ENCODE measurements around the gene OR6N2. TPM values are rescaled to one million over a fixed set of nuclear protein-coding genes. Genes with fewer than 3 reads are reported as not detected.

OR6N2 gene
- total and polyA plus RNA-seq, 3 experiments from 2014 or later = not detected

DNA sequence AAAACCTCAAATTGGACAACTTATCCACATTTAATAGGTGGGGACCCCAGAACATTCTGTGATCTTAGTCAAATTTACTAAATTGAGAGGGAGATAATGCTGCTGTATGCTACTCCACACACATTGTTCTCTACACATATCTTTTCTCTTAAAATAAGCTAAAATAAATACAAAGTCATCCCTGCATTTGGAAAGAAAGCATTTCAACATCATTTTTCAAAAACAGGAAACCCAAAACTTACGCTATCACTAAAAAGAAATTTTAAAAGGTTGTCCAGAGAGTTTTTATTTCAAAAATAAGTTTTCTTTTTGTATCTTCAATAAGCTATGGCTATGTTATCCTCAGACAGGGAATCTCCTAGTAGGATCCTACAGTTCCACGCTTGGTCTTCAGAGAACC is 19.5 kb upstream of the OR6N2 start:
- POLR2A ChIA-PET = no interaction called here
- peaks cover 10 to 20% of the 10 kb centered on the region in 2 donors for H3K27me3 Mint-ChIP-seq

DNA sequence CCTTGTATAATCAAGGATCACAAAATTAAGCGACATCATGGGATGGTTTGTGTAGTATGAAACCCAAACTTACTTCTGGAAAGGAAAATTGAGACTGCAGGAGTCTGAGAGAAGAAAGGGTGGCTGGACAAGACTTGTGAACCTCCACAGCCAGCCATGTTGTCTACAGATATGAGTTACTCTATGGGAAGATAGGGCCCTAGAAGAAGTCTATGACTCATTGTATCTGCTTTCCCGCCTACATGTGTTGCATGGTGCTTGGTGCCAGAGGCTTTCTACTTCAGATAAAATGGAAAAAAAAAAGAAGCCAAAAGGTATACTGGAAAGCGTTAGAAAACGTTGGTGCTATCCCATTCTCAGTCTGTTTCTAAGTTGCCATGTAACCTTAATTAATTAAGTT is 18.7 kb upstream of the OR6N2 start:
- no peaks in the 10 kb centered on the region for H3K4me1 Mint-ChIP-seq
- DNase-seq = no peak
- Histone ChIP-seq H3K4me3 (ENCODE audit: low read length) (no peak overlapping the region), H3K36me3 (ENCODE audit: insufficient read depth, low read length) (no peaks in the 10 kb centered on the region), H3K27me3 (ENCODE audit: insufficient read depth, low read length, poor library complexity, severe bottlenecking) (no peaks in the 10 kb centered on the region), H3K27ac (ENCODE audit: low read depth, low read length) (no peak overlapping the region), H3K9me3 (ENCODE audit: low read length) (no peaks in the 10 kb centered on the region), H3K4me1 (ENCODE audit: insufficient read depth, low read length) (no peaks in the 10 kb centered on the region)
- peaks cover 10 to 20% of the 10 kb centered on the region in 2 donors for H3K27me3 Mint-ChIP-seq
- no peaks in the 10 kb centered on the region for H3K36me3 Mint-ChIP-seq
- ChIA-PET POLR2A (no interaction called here), CTCF (no interaction called here)
- H3K9me3 Mint-ChIP-seq = no peaks in the 10 kb centered on the region
- H3K27ac Mint-ChIP-seq = no peak overlapping the region
- no peak overlapping the region for H3K4me3 Mint-ChIP-seq

More for the DNA sequence above, 19.5 kb upstream of the OR6N2 start:
- Mint-ChIP-seq H3K9me3 (no peaks in the 10 kb centered on the region), H3K27ac (no peak overlapping the region), H3K4me1 (no peaks in the 10 kb centered on the region), H3K36me3 (no peaks in the 10 kb centered on the region), H3K4me3 (no peak overlapping the region)
- Histone ChIP-seq H3K36me3 (ENCODE audit: insufficient read depth, low read length) (no peaks in the 10 kb centered on the region), H3K4me1 (ENCODE audit: insufficient read depth, low read length) (no peaks in the 10 kb centered on the region), H3K27ac (ENCODE audit: low read depth, low read length) (no peak overlapping the region), H3K9me3 (ENCODE audit: low read length) (no peaks in the 10 kb centered on the region), H3K27me3 (ENCODE audit: insufficient read depth, low read length, poor library complexity, severe bottlenecking) (no peaks in the 10 kb centered on the region), H3K4me3 (ENCODE audit: low read length) (no peak overlapping the region)
- CTCF ChIA-PET = no interaction called here
- no peak for DNase-seq

DNA sequence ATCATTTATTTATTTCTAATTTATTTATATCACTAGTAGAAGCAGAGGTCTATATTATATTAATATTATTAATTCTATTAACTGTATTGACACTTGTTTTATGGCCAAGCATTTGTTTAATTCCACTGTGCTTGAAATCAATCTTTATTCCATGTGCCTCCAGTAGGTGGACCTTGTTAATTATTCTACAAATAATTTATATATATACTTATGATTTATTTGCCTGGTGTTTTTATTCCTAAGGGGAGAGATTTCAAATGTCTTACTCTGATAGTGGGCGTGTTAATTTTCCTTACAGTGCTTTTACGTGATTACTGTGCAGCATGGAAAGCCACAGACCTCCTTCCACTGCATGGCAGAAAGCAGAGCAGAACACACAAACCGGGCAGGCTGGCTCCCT is 17.5 kb upstream of the OR6N2 start:
- peaks cover 13 to 17% of the 10 kb centered on the region in 2 donors for H3K27me3 Mint-ChIP-seq
- H3K9me3 ChIP-seq (ENCODE audit: low read length) = no peaks in the 10 kb centered on the region
- H3K36me3 ChIP-seq (ENCODE audit: insufficient read depth, low read length) = no peaks in the 10 kb centered on the region
- CTCF ChIA-PET = no interaction called here
- no peaks in the 10 kb centered on the region for H3K9me3 Mint-ChIP-seq
- no peaks in the 10 kb centered on the region for H3K27me3 ChIP-seq (ENCODE audit: insufficient read depth, low read length, poor library complexity, severe bottlenecking)
- no peak for DNase-seq
- no peak overlapping the region for H3K27ac ChIP-seq (ENCODE audit: low read depth, low read length)
- POLR2A ChIA-PET = no interaction called here
- H3K36me3 Mint-ChIP-seq = no peaks in the 10 kb centered on the region
- H3K4me3 Mint-ChIP-seq = no peak overlapping the region
- no peaks in the 10 kb centered on the region for H3K4me1 Mint-ChIP-seq
- H3K27ac Mint-ChIP-seq = no peak overlapping the region
- no peak overlapping the region for H3K4me3 ChIP-seq (ENCODE audit: low read length)
- no peaks in the 10 kb centered on the region for H3K4me1 ChIP-seq (ENCODE audit: insufficient read depth, low read length)

DNA sequence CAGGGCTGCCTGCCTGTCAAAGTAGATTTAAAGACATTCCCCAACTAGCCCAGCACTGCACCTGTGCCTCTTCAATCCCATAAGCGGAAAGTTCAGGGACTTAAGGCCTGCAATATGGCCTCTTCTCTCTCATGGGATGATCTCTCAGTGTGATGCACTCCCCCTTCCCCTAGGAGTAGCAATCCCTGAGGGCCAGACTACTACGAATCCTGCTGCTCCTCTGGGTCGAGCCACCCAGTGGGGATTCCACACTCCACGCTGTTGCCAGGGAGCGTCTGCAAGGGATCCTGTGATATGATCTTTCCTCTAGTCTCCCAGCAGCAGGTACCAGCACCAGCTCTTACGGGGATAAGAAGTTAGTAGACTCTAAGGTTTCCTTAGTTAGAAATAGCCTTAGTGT is 13.2 kb upstream of the OR6N2 start:
- Histone ChIP-seq H3K27ac (ENCODE audit: low read depth, low read length) (no peak overlapping the region), H3K9me3 (ENCODE audit: low read length) (no peaks in the 10 kb centered on the region), H3K36me3 (ENCODE audit: insufficient read depth, low read length) (no peaks in the 10 kb centered on the region), H3K4me3 (ENCODE audit: low read length) (no peak overlapping the region), H3K27me3 (ENCODE audit: insufficient read depth, low read length, poor library complexity, severe bottlenecking) (no peaks in the 10 kb centered on the region), H3K4me1 (ENCODE audit: insufficient read depth, low read length) (no peaks in the 10 kb centered on the region)
- Mint-ChIP-seq H3K4me3 (no peak overlapping the region), H3K27me3 (peaks cover 2 to 7% of the 10 kb centered on the region in 2 donors), H3K36me3 (no peaks in the 10 kb centered on the region), H3K9me3 (no peaks in the 10 kb centered on the region), H3K27ac (no peak overlapping the region), H3K4me1 (no peaks in the 10 kb centered on the region)
- ChIA-PET CTCF (interaction anchor here (0.8 to 2.5 kb wide), 3 partner anchors 13 to 278 kb away, joined by 3 to 6 read pairs (median 5); no protein-coding TSS in a partner anchor), POLR2A (no interaction called here)
- no peak for DNase-seq

DNA sequence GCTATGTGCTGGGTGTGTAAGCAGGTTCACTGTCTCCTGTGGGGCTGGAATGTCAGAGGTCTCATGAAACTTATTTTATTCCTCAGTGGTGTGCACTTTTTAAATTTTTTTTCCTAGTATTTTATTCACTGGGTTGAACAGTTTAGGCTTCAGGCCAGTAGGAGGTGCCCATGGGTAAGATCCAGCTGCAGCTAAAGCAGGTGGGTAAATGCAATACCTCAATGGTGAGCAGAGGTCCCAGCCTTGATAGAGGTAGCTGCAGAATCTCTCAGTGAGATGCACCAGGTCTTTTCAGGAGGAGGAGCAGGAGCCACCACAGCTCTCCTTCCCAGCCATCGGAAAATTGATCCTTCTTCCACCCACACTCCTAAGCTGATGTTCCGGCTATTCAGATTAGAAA is 12.6 kb upstream of the OR6N2 start:
- Histone ChIP-seq H3K4me3 (ENCODE audit: low read length) (no peak overlapping the region), H3K27ac (ENCODE audit: low read depth, low read length) (no peak overlapping the region), H3K36me3 (ENCODE audit: insufficient read depth, low read length) (no peaks in the 10 kb centered on the region), H3K9me3 (ENCODE audit: low read length) (no peaks in the 10 kb centered on the region), H3K27me3 (ENCODE audit: insufficient read depth, low read length, poor library complexity, severe bottlenecking) (no peaks in the 10 kb centered on the region), H3K4me1 (ENCODE audit: insufficient read depth, low read length) (no peaks in the 10 kb centered on the region)
- no peak overlapping the region for H3K4me3 Mint-ChIP-seq
- POLR2A ChIA-PET = no interaction called here
- no peaks in the 10 kb centered on the region for H3K9me3 Mint-ChIP-seq
- DNase-seq = peak in 4 of 5 donors; percentile 18 to 58 (median 31)
- H3K27me3 Mint-ChIP-seq = peaks cover 2 to 4% of the 10 kb centered on the region in 2 donors
- H3K27ac Mint-ChIP-seq = no peak overlapping the region
- no peaks in the 10 kb centered on the region for H3K36me3 Mint-ChIP-seq
- no peaks in the 10 kb centered on the region for H3K4me1 Mint-ChIP-seq
- CTCF ChIA-PET = interaction anchor here (0.8 to 0.9 kb wide), 2 partner anchors 14 to 278 kb away, joined by 3 to 5 read pairs; no protein-coding TSS in a partner anchor

DNA sequence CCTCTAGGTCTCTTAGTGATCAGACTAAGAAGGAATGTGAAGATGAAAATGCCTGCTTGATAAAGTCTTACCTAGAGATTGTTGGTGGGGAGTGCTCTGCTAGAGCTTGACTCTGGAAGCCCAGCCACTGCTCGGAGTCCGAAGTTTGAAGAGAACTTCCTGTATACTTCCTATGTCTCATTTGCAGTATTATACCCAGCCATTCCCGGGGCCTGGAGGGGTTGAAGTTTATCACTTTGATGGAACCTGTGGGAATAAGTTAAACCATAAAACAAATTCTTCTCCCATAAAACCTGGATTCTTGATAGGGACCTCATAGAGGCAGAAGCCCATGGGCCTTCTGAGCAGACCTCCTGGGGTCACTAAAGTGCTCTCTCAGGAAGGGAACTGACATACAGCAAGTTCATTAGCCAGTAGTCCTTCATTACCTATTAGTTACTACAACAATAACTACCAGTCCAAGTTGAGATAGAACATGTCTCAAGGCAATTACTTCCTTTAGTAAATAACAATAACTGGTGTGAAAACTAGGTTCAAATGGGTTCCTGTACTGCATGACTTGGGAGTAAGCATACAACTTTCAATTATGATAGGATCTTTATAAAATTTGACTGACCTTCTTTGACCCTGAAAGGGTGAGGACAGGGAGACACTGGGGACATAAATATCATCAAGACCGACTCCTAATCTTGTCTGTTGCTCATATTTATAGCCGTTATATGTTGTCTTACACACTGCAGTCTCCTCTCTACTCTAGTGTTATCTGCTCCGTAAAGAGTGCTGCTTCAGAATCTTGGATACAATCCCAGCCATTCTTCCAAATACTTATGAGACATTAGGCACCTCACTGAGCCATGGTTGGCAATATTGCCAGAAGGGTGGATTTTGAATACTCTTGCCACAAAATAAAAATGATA is 8.8 kb downstream of the OR6N2 start, which contains the start of gene OR6N1:
Gene OR6N1 (minus strand): TSS at position 246 of the 917 bp plus-strand sequence. CDS start 5,513 bp downstream, outside the sequence.
- ChIA-PET CTCF (no interaction called here), POLR2A (no interaction called here)
- Histone ChIP-seq H3K27ac (ENCODE audit: low read depth, low read length) (no peak within 1 kb of the TSS), H3K27me3 (ENCODE audit: insufficient read depth, low read length, poor library complexity, severe bottlenecking) (no peaks in the 10 kb centered on the region), H3K4me1 (ENCODE audit: insufficient read depth, low read length) (no peaks in the 10 kb centered on the region), H3K9me3 (ENCODE audit: low read length) (no peaks in the 10 kb centered on the region), H3K4me3 (ENCODE audit: low read length) (no peak within 1 kb of the TSS), H3K36me3 (ENCODE audit: insufficient read depth, low read length) (no peaks in the 10 kb centered on the region)
- Mint-ChIP-seq H3K4me3 (no peak within 1 kb of the TSS), H3K4me1 (no peaks in the 10 kb centered on the region), H3K36me3 (peaks cover 0 to 8% (median 0%) of the 10 kb centered on the region in 3 donors), H3K27me3 (peaks cover 7 to 16% of the 10 kb centered on the region in 2 donors), H3K27ac (no peak within 1 kb of the TSS), H3K9me3 (no peaks in the 10 kb centered on the region)
- DNase-seq = no peak

DNA sequence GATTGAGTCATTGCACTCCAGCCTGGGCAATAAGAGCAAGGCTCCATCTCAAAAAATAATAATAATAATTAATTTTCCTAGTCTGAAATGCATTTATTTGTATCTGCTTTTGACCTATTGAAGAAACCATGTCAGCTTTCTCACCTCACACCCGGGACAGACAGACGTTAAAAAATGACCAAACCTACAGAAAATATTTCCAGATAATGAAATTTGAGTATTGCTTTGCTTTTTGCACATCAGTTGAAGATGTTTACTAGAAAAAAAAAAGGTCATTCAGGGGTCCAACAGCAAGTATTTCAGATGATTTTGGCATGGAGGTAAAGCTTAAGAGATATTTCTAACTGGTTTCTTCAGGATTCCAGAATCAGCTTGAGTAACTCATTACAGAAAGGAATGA is 26.6 kb downstream of the OR6N2 start, which contains the start of gene OR6K6:
Gene OR6K6 (plus strand): TSS at position 301 of the 400 bp plus-strand sequence. CDS start 168 bp downstream, outside the sequence.
- no peak for DNase-seq
- H3K4me1 ChIP-seq (ENCODE audit: insufficient read depth, low read length) = no peaks in the 10 kb centered on the region
- H3K4me3 ChIP-seq (ENCODE audit: low read length) = no peak within 1 kb of the TSS
- no peaks in the 10 kb centered on the region for H3K27me3 ChIP-seq (ENCODE audit: insufficient read depth, low read length, poor library complexity, severe bottlenecking)
- Mint-ChIP-seq H3K27me3 (peaks cover 5 to 28% of the 10 kb centered on the region in 2 donors), H3K27ac (no peak within 1 kb of the TSS), H3K36me3 (no peaks in the 10 kb centered on the region), H3K4me3 (no peak within 1 kb of the TSS), H3K4me1 (no peaks in the 10 kb centered on the region), H3K9me3 (peaks cover 0 to 2% (median 0%) of the 10 kb centered on the region in 5 donors)
- H3K36me3 ChIP-seq (ENCODE audit: insufficient read depth, low read length) = no peaks in the 10 kb centered on the region
- POLR2A ChIA-PET = no interaction called here
- CTCF ChIA-PET = no interaction called here
- no peaks in the 10 kb centered on the region for H3K9me3 ChIP-seq (ENCODE audit: low read length)
- H3K27ac ChIP-seq (ENCODE audit: low read depth, low read length) = no peak within 1 kb of the TSS

DNA sequence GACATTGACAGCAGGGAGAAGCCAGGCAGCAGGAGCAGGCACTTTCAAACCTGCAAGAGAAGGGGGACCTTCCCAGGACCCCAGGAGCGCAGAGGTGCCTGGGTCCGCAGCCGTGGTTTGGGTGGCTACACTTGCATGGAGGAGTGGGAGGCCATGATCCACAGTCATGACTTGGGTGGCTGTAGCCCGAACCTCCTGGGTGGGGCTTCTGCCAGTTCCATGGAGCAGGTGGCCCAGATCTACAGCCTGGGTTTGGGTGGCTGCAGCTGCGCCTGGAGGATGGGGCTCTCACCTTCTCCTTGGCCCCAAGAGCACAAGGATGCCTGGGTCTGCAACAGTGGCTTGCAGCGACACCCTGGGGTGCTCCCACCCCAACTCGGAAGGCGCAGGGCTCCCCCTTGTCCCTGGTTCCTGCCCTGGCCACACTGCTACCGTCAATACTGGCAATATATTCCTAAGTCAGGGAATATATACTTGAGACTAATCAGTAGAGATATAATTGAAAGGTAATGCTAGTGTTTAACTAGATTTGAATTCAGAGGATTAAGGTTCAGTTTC is 28.8 kb downstream of the OR6N2 start:
- ChIA-PET CTCF (no interaction called here), POLR2A (no interaction called here)
- Histone ChIP-seq H3K4me1 (ENCODE audit: insufficient read depth, low read length) (no peaks in the 10 kb centered on the region), H3K4me3 (ENCODE audit: low read length) (no peak overlapping the region), H3K27me3 (ENCODE audit: insufficient read depth, low read length, poor library complexity, severe bottlenecking) (no peaks in the 10 kb centered on the region), H3K9me3 (ENCODE audit: low read length) (no peaks in the 10 kb centered on the region), H3K36me3 (ENCODE audit: insufficient read depth, low read length) (no peaks in the 10 kb centered on the region), H3K27ac (ENCODE audit: low read depth, low read length) (no peak overlapping the region)
- Mint-ChIP-seq H3K9me3 (no peaks in the 10 kb centered on the region), H3K27ac (no peak overlapping the region), H3K27me3 (peaks cover 1 to 21% of the 10 kb centered on the region in 2 donors), H3K36me3 (no peaks in the 10 kb centered on the region), H3K4me3 (no peak overlapping the region), H3K4me1 (no peaks in the 10 kb centered on the region)
- DNase-seq = no peak

Measured in CD8-positive, alpha-beta memory T cell (primary cell).